Testis (tissue), 3 donors: Measurements from ENCODE around the gene SPRR1A. TPM values are rescaled to one million over a fixed set of nuclear protein-coding genes. Genes with fewer than 3 reads are reported as not detected.

Experiments
- DNase-seq: peaks from one replicate; pipeline ENCODE4 v3.0.0-alpha.2; 2019
- H3K27ac ChIP-seq, 2 donors: fragments of 200-600 bp; sonication (generic); one replicate each; pipeline ENCODE4 v1.5.1; 2019
- H3K27me3 ChIP-seq: fragments of 200-600 bp; sonication (generic); one replicate; pipeline ENCODE4 v1.5.1; 2019
- H3K36me3 ChIP-seq: fragments of 200-600 bp; sonication (generic); one replicate; pipeline ENCODE4 v1.5.1; 2017; ENCODE audit warnings: low read depth; ENCODE audit errors: missing control alignments
- H3K4me1 ChIP-seq: fragments of 200-600 bp; sonication (generic); one replicate; pipeline ENCODE4 v1.5.1; 2019
- H3K4me3 ChIP-seq, 2 donors: fragments of 200-600 bp; sonication (generic); one replicate each; pipeline ENCODE4 v1.5.1; 2017 to 2019
- H3K9me3 ChIP-seq: fragments of 200-600 bp; sonication (generic); one replicate; pipeline ENCODE4 v1.5.1; 2017
- POLR2A ChIP-seq: fragments of 450-650 bp; IDR thresholded peaks from one replicate; pipeline ENCODE4 v1.6.1; 2017; ENCODE audit warnings: antibody characterized with exemption, mild to moderate bottlenecking, moderate library complexity
- WGBS, 2 donors: methylation state at CpG; one replicate each; pipeline ENCODE4 v1.1.5; 2018; 5-methylcytosine and 5-hydroxymethylcytosine counted together
- intact Hi-C: fragments of 100-400 bp; cut with DNase I; formaldehyde crosslinking; loops from one replicate; pipeline ENCODE4 v1.15.1; 2023; ENCODE audit warnings: low total_unique reads
- polyA plus RNA-seq: library from polyadenylated mRNA; stranded (reverse); fragments of 350-450 nt; fragmentation: Illumina TruSeq; extraction: RNeasy Lipid Tissue Mini Kit (QIAGEN cat#74804); gene quantifications from one replicate; pipeline ENCODE4 v1.2.3, GENCODE V29; 2014; ENCODE audit warnings: low read depth, low replicate concordance; ENCODE audit not compliant: insufficient read depth
- total RNA-seq, 2 donors: library from RNA; depleted of rRNA; stranded (reverse); fragments of >200 nt; gene quantifications; one replicate each; pipeline ENCODE4 v1.2.3, GENCODE V29; 2016
- TF ChIP-seq, protein P1 (sequence below), 3 experiments: fragments of 450-650 bp in 2 of 3; fragments of 200-600 bp in 1 of 3; sonication (generic) in 1 of 3; IDR thresholded peaks; one replicate each; pipeline ENCODE4 v1.5.1; 2016 to 2019; ENCODE audit warnings: antibody characterized with exemption in 3 of 3, mild to moderate bottlenecking in 2 of 3, moderate library complexity in 1 of 3

Gene SPRR1A
- total and polyA plus RNA-seq, 3 donors from 2014 or later, result not detected

DNA sequence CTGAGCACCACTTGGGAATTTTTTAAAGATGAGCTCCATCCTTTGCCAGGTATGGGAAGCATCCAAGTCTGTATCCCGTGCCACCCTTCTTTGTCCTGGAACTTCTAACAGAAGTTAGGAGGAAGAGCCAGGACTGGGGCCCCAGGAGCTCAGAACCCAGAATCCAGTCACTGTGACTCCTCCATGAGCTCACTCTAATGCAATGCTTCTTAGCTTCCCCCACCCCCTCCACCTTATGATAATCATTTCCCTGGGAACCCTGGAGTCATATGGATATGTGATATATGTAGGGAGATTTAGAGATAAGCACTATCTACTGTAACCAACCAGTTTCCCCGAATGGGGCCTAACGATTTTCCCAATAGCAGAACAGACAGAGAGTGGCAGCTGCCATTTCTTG lies 37.6 kb upstream of the SPRR1A start:
- intact Hi-C loops, result no loop called here
- H3K27ac ChIP-seq, result no peak overlapping the region
- H3K9me3 ChIP-seq, result no peaks in the 10 kb centered on the region
- H3K36me3 ChIP-seq, result no peaks in the 10 kb centered on the region
- no peaks in the 10 kb centered on the region for H3K27me3 ChIP-seq
- no peak overlapping the region for H3K4me3 ChIP-seq
- 77 to 85% methylated on average over 3 of the region's 3 CpGs for WGBS, 2 donors
- TF ChIP-seq POLR2A, result no peak
- TF ChIP-seq, protein P1, sequence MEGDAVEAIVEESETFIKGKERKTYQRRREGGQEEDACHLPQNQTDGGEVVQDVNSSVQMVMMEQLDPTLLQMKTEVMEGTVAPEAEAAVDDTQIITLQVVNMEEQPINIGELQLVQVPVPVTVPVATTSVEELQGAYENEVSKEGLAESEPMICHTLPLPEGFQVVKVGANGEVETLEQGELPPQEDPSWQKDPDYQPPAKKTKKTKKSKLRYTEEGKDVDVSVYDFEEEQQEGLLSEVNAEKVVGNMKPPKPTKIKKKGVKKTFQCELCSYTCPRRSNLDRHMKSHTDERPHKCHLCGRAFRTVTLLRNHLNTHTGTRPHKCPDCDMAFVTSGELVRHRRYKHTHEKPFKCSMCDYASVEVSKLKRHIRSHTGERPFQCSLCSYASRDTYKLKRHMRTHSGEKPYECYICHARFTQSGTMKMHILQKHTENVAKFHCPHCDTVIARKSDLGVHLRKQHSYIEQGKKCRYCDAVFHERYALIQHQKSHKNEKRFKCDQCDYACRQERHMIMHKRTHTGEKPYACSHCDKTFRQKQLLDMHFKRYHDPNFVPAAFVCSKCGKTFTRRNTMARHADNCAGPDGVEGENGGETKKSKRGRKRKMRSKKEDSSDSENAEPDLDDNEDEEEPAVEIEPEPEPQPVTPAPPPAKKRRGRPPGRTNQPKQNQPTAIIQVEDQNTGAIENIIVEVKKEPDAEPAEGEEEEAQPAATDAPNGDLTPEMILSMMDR (IDR thresholded peaks at IDR 0.05), result no peak
- DNase-seq, result no peak
- no peaks in the 10 kb centered on the region for H3K4me1 ChIP-seq

DNA sequence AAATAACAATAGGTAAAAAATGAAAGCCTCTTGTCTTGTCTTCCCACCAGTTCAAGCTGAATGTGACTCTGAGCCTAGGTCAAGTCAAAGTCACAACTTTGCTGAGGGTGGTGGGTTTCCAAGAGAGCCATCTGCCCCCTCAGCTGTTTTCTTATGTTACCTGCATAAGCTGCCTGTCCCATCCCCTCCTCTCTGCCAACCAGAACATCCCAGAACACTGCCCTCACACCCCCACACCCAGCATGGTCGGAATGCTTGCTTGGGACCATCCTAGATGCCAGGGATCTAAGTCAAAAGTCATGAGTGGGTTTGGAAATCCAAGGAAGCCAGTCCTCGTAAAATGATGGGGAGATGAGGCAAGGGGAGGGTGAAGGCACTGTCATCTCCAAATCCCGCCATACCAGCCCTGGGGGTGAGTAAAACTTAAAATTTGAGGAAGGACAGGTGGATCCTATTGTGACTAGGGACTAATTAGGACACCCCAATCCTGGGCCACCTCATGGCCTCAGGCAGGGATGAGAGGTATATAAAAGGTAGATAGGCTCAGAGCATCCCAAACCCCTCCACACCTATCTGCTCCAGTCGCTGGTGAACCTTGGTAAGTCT lies 37.1 kb upstream of the SPRR1A start, which contains the start of gene SPRR5:
Gene SPRR5, plus strand, starts transcription at position 556 of the 606 bp plus-strand sequence. CDS start 1,349 bp downstream, outside the sequence.
- no peak for TF ChIP-seq POLR2A
- TF ChIP-seq, protein P1 (IDR thresholded peaks at IDR 0.05), result no peak
- H3K27ac ChIP-seq, result no peak within 1 kb of the TSS
- intact Hi-C loops, result no loop called here
- no peak within 1 kb of the TSS for H3K4me3 ChIP-seq
- H3K36me3 ChIP-seq, result no peaks in the 10 kb centered on the region
- no peaks in the 10 kb centered on the region for H3K27me3 ChIP-seq
- 81 to 94% methylated on average over 4 of the region's 4 CpGs for WGBS, 2 donors
- DNase-seq, result no peak
- H3K4me1 ChIP-seq, result no peaks in the 10 kb centered on the region
- H3K9me3 ChIP-seq, result no peaks in the 10 kb centered on the region

DNA sequence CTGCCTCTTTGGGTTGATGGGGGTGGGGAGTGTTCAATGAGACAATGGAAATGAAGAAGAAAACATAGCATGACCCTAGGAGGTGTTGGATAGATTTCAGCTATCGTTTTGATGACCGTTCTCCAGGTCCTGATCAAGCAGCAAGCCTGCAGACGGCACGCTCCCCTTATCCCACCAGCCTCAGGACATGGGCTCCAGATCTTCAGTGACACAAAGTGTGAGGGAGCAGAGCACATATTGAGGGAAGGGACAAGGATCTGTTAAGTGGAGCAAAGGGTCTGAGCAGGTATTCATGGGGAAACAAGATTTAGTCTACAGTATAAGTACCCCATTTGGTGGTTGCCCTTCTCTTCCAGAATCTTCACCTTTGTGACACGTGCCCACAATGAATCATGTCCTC lies 32.2 kb upstream of the SPRR1A start:
- 90 to 92% methylated on average over 5 of the region's 5 CpGs for WGBS, 2 donors
- intact Hi-C loops, result no loop called here
- Histone ChIP-seq H3K4me1 (no peaks in the 10 kb centered on the region), H3K27me3 (no peaks in the 10 kb centered on the region), H3K27ac (no peak overlapping the region), H3K36me3 (no peaks in the 10 kb centered on the region), H3K4me3 (no peak overlapping the region), H3K9me3 (no peaks in the 10 kb centered on the region)
- DNase-seq, result no peak
- TF ChIP-seq, protein P1 (IDR thresholded peaks at IDR 0.05), result no peak
- no peak for TF ChIP-seq POLR2A

DNA sequence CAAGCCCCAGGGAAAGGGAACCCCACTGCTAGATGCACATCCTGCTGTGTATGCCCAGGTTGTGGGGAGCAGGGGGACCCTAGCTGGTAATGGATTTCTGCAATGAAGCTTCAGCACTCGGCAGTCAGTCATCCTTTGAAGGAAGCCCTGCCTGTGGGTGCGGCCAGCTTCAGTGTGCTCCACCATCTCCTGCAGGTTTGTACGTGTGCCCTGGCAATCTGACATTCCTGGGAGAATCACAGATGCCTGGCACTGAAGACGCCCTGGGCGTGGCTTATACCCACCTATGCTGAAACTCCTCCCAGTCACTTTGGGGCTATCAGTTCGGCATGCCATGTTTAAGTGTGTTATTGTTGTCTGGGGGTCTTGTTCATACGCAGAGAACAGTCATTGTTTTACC lies 30.1 kb upstream of the SPRR1A start:
- WGBS, 2 donors, result 78 to 80% methylated on average over 5 to 7 of the region's 7 CpGs
- TF ChIP-seq POLR2A, result no peak
- TF ChIP-seq, protein P1 (IDR thresholded peaks at IDR 0.05), result no peak
- no peaks in the 10 kb centered on the region for H3K9me3 ChIP-seq

DNA sequence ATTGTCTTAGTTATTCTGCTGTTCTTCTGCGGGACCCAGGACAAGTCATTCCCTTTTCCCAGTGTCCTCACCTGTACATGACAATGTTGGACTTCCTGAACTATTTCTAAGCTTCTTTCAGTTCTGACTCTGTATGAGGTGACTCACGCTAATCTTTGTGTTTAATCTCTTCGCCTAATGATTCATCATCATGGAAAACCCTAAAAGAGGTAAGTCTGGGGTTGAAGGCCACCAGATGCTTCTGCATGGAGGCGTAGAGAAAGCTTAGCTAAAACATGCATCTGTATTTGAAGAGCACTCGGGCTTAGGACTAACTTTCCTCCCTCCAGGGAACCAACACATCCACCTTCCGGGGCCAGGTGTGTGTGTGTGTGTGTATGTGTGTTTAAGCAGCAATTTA lies 29.4 kb upstream of the SPRR1A start:
- intact Hi-C loops, result no loop called here
- no peak for DNase-seq
- TF ChIP-seq, protein P1 (IDR thresholded peaks at IDR 0.05), result no peak
- no peak for TF ChIP-seq POLR2A
- H3K27ac ChIP-seq, result no peak overlapping the region
- H3K27me3 ChIP-seq, result no peaks in the 10 kb centered on the region
- 92 to 98% methylated on average over 6 of the region's 6 CpGs for WGBS, 2 donors
- no peaks in the 10 kb centered on the region for H3K36me3 ChIP-seq
- no peak overlapping the region for H3K4me3 ChIP-seq
- no peaks in the 10 kb centered on the region for H3K9me3 ChIP-seq
- H3K4me1 ChIP-seq, result no peaks in the 10 kb centered on the region

More for the DNA sequence above, 30.1 kb upstream of the SPRR1A start:
- intact Hi-C loops, result no loop called here
- no peak overlapping the region for H3K4me3 ChIP-seq
- no peaks in the 10 kb centered on the region for H3K36me3 ChIP-seq
- H3K27ac ChIP-seq, result no peak overlapping the region
- H3K4me1 ChIP-seq, result no peaks in the 10 kb centered on the region
- H3K27me3 ChIP-seq, result no peaks in the 10 kb centered on the region
- DNase-seq, result no peak
